HepG2 (cell line): ENCODE results near the gene PPP1R9A. TPM values are rescaled to one million over a fixed set of nuclear protein-coding genes. Genes with fewer than 3 reads are reported as not detected.

ENCODE experiments used
- ATAC-seq: fragments of 200-7000 bp; cut with Tn5 transposase; 3 replicates; pipeline ENCODE4 v1.9.1; 2020; ENCODE audit warnings: mild to moderate bottlenecking, moderate library complexity
- BruUV-seq: library from RNA; stranded (reverse); fragments of 400-500 nt; replicated peaks from 2 replicates; lab custom pipeline; 2021; lab: Mats Ljungman, UMichigan
- CTCF ChIA-PET: fragments of 300-600 bp; formaldehyde crosslinking; extraction: SDS; loops from one replicate; lab custom pipeline; 2021; ENCODE audit warnings: low total read pairs, inconsistent platforms, low intra/inter-chr PET ratio; lab: Yijun Ruan, JAX
- POLR2A ChIA-PET: fragments of 350-600 bp; sonication (Branson Sonifier 250); formaldehyde crosslinking; loops from one replicate; lab custom pipeline; 2020; ENCODE audit warnings: antibody characterized with exemption, inconsistent platforms; lab: Yijun Ruan, JAX
- DNase-seq: peaks from one replicate; pipeline ENCODE4 v3.0.0-alpha.2; 2015; ENCODE audit warnings: low spot score
- FAIRE-seq: peaks from 3 replicates; lab custom pipeline; 2011; peaks lifted over from hg19 to GRCh38; lab: Jason Lieb, UNC
- H2AFZ ChIP-seq: one replicate; pipeline ENCODE4 v1.6.1; 2011; ENCODE audit warnings: low read length, inconsistent platforms
- H3K27ac ChIP-seq: fragments of 300-600 bp; 3 replicates; pipeline ENCODE4 v1.8.0; 2011; ENCODE audit warnings: mixed run types, mild to moderate bottlenecking, mixed read lengths, low read length, inconsistent platforms; ENCODE audit not compliant: insufficient read depth; ENCODE audit errors: extremely low read length
- H3K27me3 ChIP-seq, 2 experiments: fragments of 200-600 bp in 1 of 2; 2 replicates in 1 of 2; 3 replicates in 1 of 2; pipeline versions ENCODE4 v1.6.0 to v1.8.0; 2011; ENCODE audit warnings: low read length in 2 of 2, mild to moderate bottlenecking in 2 of 2, moderate library complexity in 2 of 2, inconsistent platforms in 1 of 2; ENCODE audit not compliant: insufficient read depth in 2 of 2, control insufficient read depth in 1 of 2
- H3K36me3 ChIP-seq, 2 experiments: fragments of 200-600 bp in 1 of 2; replicated peaks in 1 of 2; 2 replicates in 1 of 2; 3 replicates in 1 of 2; pipeline versions ENCODE4 v1.5.1 to v1.8.0; 2011; ENCODE audit warnings: low read length in 2 of 2, inconsistent platforms in 1 of 2; ENCODE audit not compliant: insufficient read depth in 2 of 2, control insufficient read depth in 1 of 2
- H3K4me1 ChIP-seq: 2 replicates; pipeline ENCODE4 v1.5.1; 2012; ENCODE audit warnings: low read length, inconsistent platforms; ENCODE audit not compliant: insufficient read depth
- H3K4me2 ChIP-seq: 2 replicates; pipeline ENCODE4 v1.6.0; 2011; ENCODE audit warnings: low read depth, low read length, inconsistent platforms
- H3K4me3 ChIP-seq, 3 experiments: fragments of 200-600 bp in 1 of 3; sonication (generic), shearing (Covaris generic) in 1 of 3; replicated peaks in 1 of 3; 2 replicates each; pipeline ENCODE4 v1.5.1; 2011 to 2016; ENCODE audit warnings: low read length in 3 of 3, inconsistent platforms in 2 of 3, low read depth in 2 of 3, mild to moderate bottlenecking in 2 of 3, control low read depth in 1 of 3, mixed read lengths in 1 of 3; ENCODE audit not compliant: insufficient read depth in 1 of 3
- H3K79me2 ChIP-seq: one replicate; pipeline ENCODE4 v1.6.1; 2011; ENCODE audit warnings: low read length, inconsistent platforms; ENCODE audit not compliant: insufficient read depth
- H3K9ac ChIP-seq: 2 replicates; pipeline ENCODE4 v1.6.0; 2011; ENCODE audit warnings: mild to moderate bottlenecking, low read depth, low read length, inconsistent platforms; ENCODE audit not compliant: insufficient read depth
- H3K9me3 ChIP-seq: 2 replicates; pipeline ENCODE4 v1.5.1; 2012; ENCODE audit warnings: mild to moderate bottlenecking, low read length
- H4K20me1 ChIP-seq: 2 replicates; pipeline ENCODE4 v1.6.0; 2011; ENCODE audit warnings: inconsistent platforms, mild to moderate bottlenecking, low read length, moderate library complexity; ENCODE audit not compliant: insufficient read depth
- CENPX ChIP-seq: sonication (generic); formaldehyde crosslinking; IDR thresholded peaks from 2 replicates; pipeline ENCODE4 v1.9.0; 2021; ENCODE audit warnings: mild to moderate bottlenecking, missing genetic modification reagents, moderate library complexity
- FOXO1 ChIP-seq: sonication (generic); formaldehyde crosslinking; IDR thresholded peaks from 2 replicates; pipeline ENCODE4 v1.4.0; 2020; ENCODE audit warnings: missing genetic modification reagents
- GLI4 ChIP-seq: sonication (generic); formaldehyde crosslinking; IDR thresholded peaks from 2 replicates; pipeline ENCODE4 v1.5.1; 2020; ENCODE audit warnings: missing genetic modification reagents, mild to moderate bottlenecking, moderate library complexity, borderline replicate concordance
- MEF2D ChIP-seq: sonication (generic); formaldehyde crosslinking; IDR thresholded peaks from 2 replicates; pipeline ENCODE4 v1.5.1; 2020; ENCODE audit warnings: mild to moderate bottlenecking, missing genetic modification reagents
- NFATC3 ChIP-seq: sonication (generic); formaldehyde crosslinking; IDR thresholded peaks from 2 replicates; pipeline ENCODE4 v1.5.1; 2020; ENCODE audit warnings: mild to moderate bottlenecking, missing genetic modification reagents
- PHF8 ChIP-seq: sonication (generic); formaldehyde crosslinking; IDR thresholded peaks from 2 replicates; pipeline ENCODE4 v1.5.0; 2020; ENCODE audit warnings: missing genetic modification reagents
- RELA ChIP-seq: sonication (generic); formaldehyde crosslinking; IDR thresholded peaks from 2 replicates; pipeline ENCODE4 v1.4.0; 2020; ENCODE audit warnings: missing genetic modification reagents
- SRSF4 ChIP-seq: fragments of 200-400 bp; formaldehyde crosslinking; IDR thresholded peaks from one replicate; pipeline ENCODE4 v1.6.1; 2018; ENCODE audit warnings: mild to moderate bottlenecking, low read depth, low read length, moderate library complexity; ENCODE audit not compliant: poor library complexity, severe bottlenecking
- ZEB1 ChIP-seq: IDR thresholded peaks from 2 replicates; pipeline ENCODE4 v1.6.1; 2012; ENCODE audit warnings: mild to moderate bottlenecking, low read depth, inconsistent platforms; ENCODE audit not compliant: insufficient replicate concordance
- ZFY ChIP-seq: sonication (generic); formaldehyde crosslinking; IDR thresholded peaks from 2 replicates; pipeline ENCODE4 v1.4.0; 2020; ENCODE audit warnings: missing genetic modification reagents
- ZNF10 ChIP-seq: sonication (generic); formaldehyde crosslinking; IDR thresholded peaks from 2 replicates; pipeline ENCODE4 v1.4.0; 2020; ENCODE audit warnings: mild to moderate bottlenecking, low read depth, missing genetic modification reagents, borderline replicate concordance
- ZNF180 ChIP-seq: sonication (generic); formaldehyde crosslinking; IDR thresholded peaks from 2 replicates; pipeline ENCODE4 v1.4.0; 2020; ENCODE audit warnings: low read depth, missing genetic modification reagents, borderline replicate concordance
- ZNF205 ChIP-seq: IDR thresholded peaks from 2 replicates; pipeline ENCODE4 v1.6.1; 2018; ENCODE audit warnings: missing biosample characterization, missing genetic modification reagents
- ZNF333 ChIP-seq: sonication (generic); formaldehyde crosslinking; IDR thresholded peaks from 2 replicates; pipeline ENCODE4 v1.4.0; 2020; ENCODE audit warnings: mild to moderate bottlenecking, missing genetic modification reagents, borderline replicate concordance
- ZSCAN22 ChIP-seq: sonication (generic); formaldehyde crosslinking; IDR thresholded peaks from 2 replicates; pipeline ENCODE4 v1.4.0; 2020; ENCODE audit warnings: mild to moderate bottlenecking, missing genetic modification reagents
- whole genome bisulfite sequencing: methylation state at CpG from one replicate; pipeline ENCODE4 v1.1.6; 2017; ENCODE audit warnings: low lambda C conversion rate; 5-methylcytosine and 5-hydroxymethylcytosine counted together
- in situ Hi-C: cut with HindIII; loops from 2 replicates; pipeline ENCODE4 v1.10.0; 2017; ENCODE audit warnings: low pct_unique_long_range_greater_than_20kb; ENCODE audit not compliant: extremely low pct_ligation_motif_present
- intact Hi-C: fragments of 100-400 bp; cut with micrococcal nuclease; formaldehyde crosslinking; loops from one replicate; pipeline ENCODE4 v1.10.0; 2022; ENCODE audit not compliant: unreplicated experiment
- polyA plus RNA-seq, 8 experiments: library from polyadenylated mRNA; depleted of rRNA in 3 of 8; stranded (reverse) in 7 of 8; unstranded in 1 of 8; fragments of >200 nt; fragmentation: Illumina TruSeq in 4 of 8; extraction: Trizol in 4 of 8; gene quantifications; 2 replicates each; pipeline versions ENCODE4 v1.2.1 to v1.2.3, GENCODE V29; 2011 to 2016; ENCODE audit warnings: low read depth in 4 of 8, missing spikeins in 1 of 8, mixed read lengths in 1 of 8; ENCODE audit not compliant: insufficient read depth in 1 of 8
- total RNA-seq, 5 experiments: library from RNA; depleted of rRNA; stranded (reverse); fragments of >200 nt; fragmentation: Illumina TruSeq; extraction: Trizol; gene quantifications; 2 replicates each; pipeline ENCODE4 v1.2.3, GENCODE V29; 2016; ENCODE audit warnings: low read depth in 1 of 5
- TF ChIP-seq, protein P1 (sequence below): sonication (generic); formaldehyde crosslinking; IDR thresholded peaks from 2 replicates; pipeline ENCODE4 v1.4.0; 2020; ENCODE audit warnings: missing genetic modification reagents, borderline replicate concordance
- TF ChIP-seq, protein P2 (sequence below): sonication (generic); formaldehyde crosslinking; conservative IDR thresholded peaks from 2 replicates; pipeline ENCODE4 v1.8.1; 2023; ENCODE audit warnings: missing genetic modification reagents

Gene PPP1R9A
- total and polyA plus RNA-seq, 2 of the 13 experiments (the other 11 are each of a cell fraction or from before 2014, with no cell fraction given): 11.4 to 31.9 TPM

GRCh38 chr7:95297041-95297440 lies 389.6 kb downstream of the PPP1R9A start:
- no peaks in the 10 kb centered on the region for H3K4me1 ChIP-seq
- intact Hi-C loops: no loop called here
- no peaks in the 10 kb centered on the region for H3K27me3 ChIP-seq
- TF ChIP-seq ZFY (CRISPR knock-in tag) (no peak), FOXO1 (CRISPR knock-in tag) (no peak), ZNF10 (no peak)
- no peaks in the 10 kb centered on the region for H3K79me2 ChIP-seq
- in situ Hi-C loops: no loop called here
- DNase-seq: no peak
- no peaks in the 10 kb centered on the region for H3K9me3 ChIP-seq
- WGBS: 95% methylated on average over 1 of the region's 1 CpG
- H3K9ac ChIP-seq: no peak overlapping the region
- no peak overlapping the region for H2AFZ ChIP-seq
- CTCF ChIA-PET: no interaction called here
- no peak for ATAC-seq
- POLR2A ChIA-PET: no interaction called here
- no peak overlapping the region for H3K4me3 ChIP-seq
- H3K4me2 ChIP-seq: no peak overlapping the region
- FAIRE-seq: no peak
- no peaks in the 10 kb centered on the region for H4K20me1 ChIP-seq
- H3K27ac ChIP-seq: no peak overlapping the region
- BruUV-seq: no TSS peak
- no peaks in the 10 kb centered on the region; a peak in 2 of 5 replicates for H3K36me3 ChIP-seq

GRCh38 chr7:95298091-95298490 lies 390.7 kb downstream of the PPP1R9A start:
- TF ChIP-seq GLI4: no peak
- TF ChIP-seq, protein P1, sequence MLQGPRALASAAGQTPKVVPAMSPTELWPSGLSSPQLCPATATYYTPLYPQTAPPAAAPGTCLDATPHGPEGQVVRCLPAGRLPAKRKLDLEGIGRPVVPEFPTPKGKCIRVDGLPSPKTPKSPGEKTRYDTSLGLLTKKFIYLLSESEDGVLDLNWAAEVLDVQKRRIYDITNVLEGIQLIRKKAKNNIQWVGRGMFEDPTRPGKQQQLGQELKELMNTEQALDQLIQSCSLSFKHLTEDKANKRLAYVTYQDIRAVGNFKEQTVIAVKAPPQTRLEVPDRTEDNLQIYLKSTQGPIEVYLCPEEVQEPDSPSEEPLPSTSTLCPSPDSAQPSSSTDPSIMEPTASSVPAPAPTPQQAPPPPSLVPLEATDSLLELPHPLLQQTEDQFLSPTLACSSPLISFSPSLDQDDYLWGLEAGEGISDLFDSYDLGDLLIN (CRISPR knock-in tag): no peak
- no peak for TF ChIP-seq MEF2D (CRISPR knock-in tag)
- TF ChIP-seq, protein P2, sequence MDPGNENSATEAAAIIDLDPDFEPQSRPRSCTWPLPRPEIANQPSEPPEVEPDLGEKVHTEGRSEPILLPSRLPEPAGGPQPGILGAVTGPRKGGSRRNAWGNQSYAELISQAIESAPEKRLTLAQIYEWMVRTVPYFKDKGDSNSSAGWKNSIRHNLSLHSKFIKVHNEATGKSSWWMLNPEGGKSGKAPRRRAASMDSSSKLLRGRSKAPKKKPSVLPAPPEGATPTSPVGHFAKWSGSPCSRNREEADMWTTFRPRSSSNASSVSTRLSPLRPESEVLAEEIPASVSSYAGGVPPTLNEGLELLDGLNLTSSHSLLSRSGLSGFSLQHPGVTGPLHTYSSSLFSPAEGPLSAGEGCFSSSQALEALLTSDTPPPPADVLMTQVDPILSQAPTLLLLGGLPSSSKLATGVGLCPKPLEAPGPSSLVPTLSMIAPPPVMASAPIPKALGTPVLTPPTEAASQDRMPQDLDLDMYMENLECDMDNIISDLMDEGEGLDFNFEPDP (CRISPR knock-in tag): no peak
- no peak for TF ChIP-seq CENPX (CRISPR knock-in tag)
- TF ChIP-seq SRSF4: no peak
- no peak for TF ChIP-seq ZNF333 (CRISPR knock-in tag)
- no peak for TF ChIP-seq ZSCAN22
- TF ChIP-seq PHF8 (CRISPR knock-in tag): no peak
- TF ChIP-seq ZNF205: no peak
- TF ChIP-seq ZNF180 (CRISPR knock-in tag): no peak
- TF ChIP-seq ZEB1: no peak
- no peak for TF ChIP-seq NFATC3 (CRISPR knock-in tag)
- no peak for TF ChIP-seq RELA (CRISPR knock-in tag)
- DNase-seq (no peak), FAIRE-seq (no peak)

More at GRCh38 chr7:95298091-95298490, 390.7 kb downstream of the PPP1R9A start:
- ChIA-PET POLR2A (no interaction called here), CTCF (no interaction called here)
- Histone ChIP-seq H3K9ac (no peak overlapping the region), H3K4me2 (no peak overlapping the region), H3K9me3 (no peaks in the 10 kb centered on the region), H4K20me1 (no peaks in the 10 kb centered on the region), H3K27me3 (no peaks in the 10 kb centered on the region), H3K27ac (no peak overlapping the region), H2AFZ (no peak overlapping the region), H3K79me2 (no peaks in the 10 kb centered on the region), H3K4me1 (no peaks in the 10 kb centered on the region), H3K4me3 (no peak overlapping the region), H3K36me3 (no peaks in the 10 kb centered on the region; a peak in 2 of 5 replicates)
- in situ Hi-C loops (no loop called here), intact Hi-C loops (no loop called here)
- no peak for ATAC-seq
- BruUV-seq: no TSS peak
- 83% methylated on average over 3 of the region's 3 CpGs for WGBS
